Activated effector memory CD4-positive, alpha-beta T cell treated with anti-CD3 and anti-CD28 coated beads, Interleukin-2, amount 50 U/mL, for 16 hours (primary cell): ENCODE measurements around the gene CMYA5.

ENCODE experiments used
- DNase-seq: peaks from one replicate; pipeline ENCODE4 v3.0.0-alpha.2; 2020

CMYA5 gene

GRCh38 chr5:79800979-79801827 lies 111.6 kb downstream of the CMYA5 start:
- DNase-seq, result no peak

DNA sequence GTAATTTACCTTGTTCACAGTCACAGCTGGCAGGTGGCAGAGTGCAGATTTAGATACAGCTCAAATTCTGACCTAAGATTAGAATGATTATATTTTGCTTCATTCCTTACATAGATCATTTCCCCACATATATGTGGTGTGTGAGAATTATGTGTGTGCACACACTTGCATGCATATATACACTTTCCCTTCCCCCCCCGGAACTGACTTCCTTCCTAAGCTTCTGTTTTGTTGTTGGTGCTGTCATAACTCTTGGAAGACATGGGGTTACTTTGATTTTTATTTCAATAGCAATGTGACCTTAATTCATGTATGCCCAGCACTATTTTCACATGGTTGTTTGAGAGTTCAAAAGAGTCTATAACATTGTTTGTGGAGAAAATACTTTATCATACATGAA lies 112.8 kb downstream of the CMYA5 start:
- DNase-seq, result no peak

- no peak for DNase-seq
Observed at GRCh38 chr5:79803007-79803406, 113.4 kb downstream of the CMYA5 start.

GRCh38 chr5:79806741-79807140 lies 117.1 kb downstream of the CMYA5 start:
- no peak for DNase-seq

DNA sequence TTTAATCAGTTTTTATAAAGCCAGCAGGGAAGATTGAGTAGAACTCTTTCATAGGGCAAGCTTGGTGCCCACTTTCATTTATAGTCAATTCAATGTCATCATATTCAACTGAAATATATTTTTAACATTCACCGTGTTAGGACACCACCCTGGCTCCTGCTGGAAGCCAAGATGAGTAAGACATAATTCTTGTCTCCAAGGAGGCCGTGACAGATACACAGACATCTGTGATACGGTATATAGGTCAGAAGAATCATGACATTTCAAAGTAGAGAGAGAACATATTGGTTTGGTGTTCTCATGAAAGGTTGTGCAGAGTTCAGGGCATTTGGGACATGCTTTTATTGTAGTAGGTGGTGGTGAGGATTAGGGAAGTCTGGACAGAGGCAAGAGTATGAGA lies 120.1 kb downstream of the CMYA5 start:
- DNase-seq, result no peak

GRCh38 chr5:79811081-79811480 lies 121.4 kb downstream of the CMYA5 start:
- no peak for DNase-seq

- DNase-seq, result no peak
Observed at GRCh38 chr5:79811904-79812303, 122.3 kb downstream of the CMYA5 start.

DNA sequence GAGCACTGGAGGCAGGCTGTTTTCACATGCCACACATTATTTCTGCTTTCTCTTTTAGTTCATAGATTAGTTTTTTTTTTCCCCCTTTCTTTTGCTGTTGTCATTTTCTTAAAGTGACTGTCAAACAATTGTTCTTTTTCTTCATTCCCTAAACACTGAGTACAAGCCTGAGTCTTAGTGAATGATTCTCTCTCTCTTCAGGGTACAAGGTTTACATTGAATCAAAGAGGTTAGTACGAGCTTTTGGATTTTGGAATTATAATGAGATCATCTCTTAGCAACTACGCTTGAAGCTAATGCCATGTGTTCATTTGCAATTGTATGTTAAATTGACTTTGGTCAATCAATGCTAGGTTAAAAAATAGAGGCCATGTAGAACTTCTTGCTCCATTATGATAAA lies 125.1 kb downstream of the CMYA5 start:
- DNase-seq, result no peak

GRCh38 chr5:79816014-79816413 lies 126.4 kb downstream of the CMYA5 start:
- no peak for DNase-seq

- DNase-seq, result no peak
Observed at GRCh38 chr5:79820648-79821047, 131.0 kb downstream of the CMYA5 start.

- no peak for DNase-seq
Observed at GRCh38 chr5:79824444-79824843, 134.8 kb downstream of the CMYA5 start.

DNA sequence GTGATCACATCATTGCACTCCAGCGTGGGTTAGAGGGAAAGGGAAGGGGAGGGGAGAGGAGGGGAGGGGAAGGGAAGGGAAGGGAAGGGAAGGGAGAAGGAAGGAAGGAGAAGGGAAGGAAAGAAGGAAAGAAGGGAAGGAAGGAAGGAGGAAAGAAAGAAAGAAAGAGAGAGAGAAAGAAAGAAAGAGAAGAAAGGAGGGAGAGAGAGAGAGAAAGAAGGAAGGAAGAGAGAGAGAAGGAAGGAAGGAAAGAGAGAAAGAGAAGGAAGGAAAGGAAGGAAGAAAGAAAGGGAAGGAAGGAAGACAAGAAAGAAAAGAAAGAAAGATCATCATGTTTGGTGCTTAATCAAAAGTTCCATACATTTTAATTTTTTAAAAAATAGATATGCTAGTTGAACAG lies 136.2 kb downstream of the CMYA5 start:
- no peak for DNase-seq

DNA sequence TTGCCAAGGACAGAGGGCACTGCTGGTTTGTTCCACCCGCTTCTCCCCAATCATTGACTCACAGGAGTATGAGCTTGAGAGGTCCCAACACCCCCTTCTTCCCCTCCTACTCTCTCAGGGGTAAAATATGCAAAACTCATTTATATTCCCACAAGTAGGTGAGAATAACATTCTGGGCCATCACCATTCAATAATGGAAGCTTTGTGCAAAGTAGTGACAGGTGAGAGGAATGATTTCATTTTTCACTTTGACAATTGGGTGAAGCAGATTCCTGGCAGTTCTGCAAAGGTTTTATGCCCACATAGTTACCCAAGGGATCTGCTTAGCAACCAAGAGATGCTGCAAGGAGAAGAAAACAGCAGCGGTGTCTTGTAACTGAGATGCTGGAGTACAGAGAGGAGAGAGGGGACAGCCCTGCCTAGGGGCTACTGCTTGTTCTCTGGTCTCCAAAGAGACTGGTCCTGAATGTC lies 137.6 kb downstream of the CMYA5 start:
- no peak for DNase-seq

GRCh38 chr5:79829260-79829659 lies 139.6 kb downstream of the CMYA5 start:
- no peak for DNase-seq

DNA sequence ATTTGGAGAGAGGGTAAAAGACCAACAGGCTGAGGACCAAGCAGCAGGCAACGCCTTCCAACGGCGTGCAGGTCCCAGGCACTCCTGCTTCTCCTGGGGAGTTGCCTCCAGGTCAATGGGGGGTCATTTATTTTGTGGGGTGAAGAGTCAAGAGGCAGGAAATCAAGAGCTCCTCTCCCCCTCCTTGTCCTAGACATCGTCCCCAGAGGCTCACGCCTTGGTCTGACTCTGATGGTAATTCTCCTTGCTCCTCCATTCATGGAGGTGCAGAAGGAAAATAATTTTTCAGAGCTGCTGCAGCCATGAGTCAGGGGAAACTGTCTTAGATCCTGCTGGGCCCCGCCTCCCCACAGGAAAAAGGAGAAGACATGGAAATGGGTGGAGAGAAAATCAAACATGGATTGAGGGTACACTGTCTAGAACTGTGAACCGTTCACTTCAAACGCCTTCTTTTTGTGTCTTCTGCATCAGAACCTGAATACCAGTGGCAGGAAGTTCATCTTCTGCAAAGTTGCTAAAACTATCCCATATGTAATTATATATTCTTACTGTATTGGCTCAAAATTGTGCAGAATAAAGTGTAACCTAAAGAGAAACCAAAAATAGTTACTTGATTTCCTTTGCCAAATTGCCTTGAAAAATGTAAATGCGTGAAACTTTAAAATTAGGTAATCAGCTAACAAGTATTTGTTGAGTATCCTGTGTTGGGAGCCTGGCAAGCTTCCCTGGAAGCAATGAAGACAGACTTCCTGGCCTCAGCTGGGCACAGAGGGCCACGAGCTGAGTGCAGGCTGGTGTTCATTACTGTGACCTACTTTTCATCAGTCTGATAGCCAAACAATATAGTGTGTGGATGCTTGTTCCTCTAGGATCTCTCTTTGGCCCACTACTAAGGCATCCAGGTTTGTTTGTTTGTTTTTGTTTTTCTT lies 142.0 kb downstream of the CMYA5 start:
- DNase-seq, result no peak

DNA sequence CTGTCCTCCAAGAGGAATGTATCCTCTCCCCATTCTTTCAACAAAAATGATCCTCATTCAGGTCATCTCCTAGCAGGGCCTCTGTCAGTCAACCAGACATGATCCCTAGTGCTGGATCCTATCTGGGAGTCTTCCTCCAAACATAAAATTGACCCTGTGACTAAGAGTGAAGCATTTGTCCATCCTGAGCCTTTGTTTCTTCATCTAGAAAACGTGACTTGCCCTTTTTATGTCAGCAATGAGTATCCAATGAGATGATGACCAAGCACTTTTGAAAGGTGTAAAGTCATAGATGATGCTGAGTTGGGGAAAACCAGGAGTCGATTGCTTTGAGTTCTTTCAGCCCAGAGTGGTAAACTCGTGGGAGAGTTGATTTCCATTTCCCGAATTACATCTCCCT lies 143.3 kb downstream of the CMYA5 start:
- no peak for DNase-seq

DNA sequence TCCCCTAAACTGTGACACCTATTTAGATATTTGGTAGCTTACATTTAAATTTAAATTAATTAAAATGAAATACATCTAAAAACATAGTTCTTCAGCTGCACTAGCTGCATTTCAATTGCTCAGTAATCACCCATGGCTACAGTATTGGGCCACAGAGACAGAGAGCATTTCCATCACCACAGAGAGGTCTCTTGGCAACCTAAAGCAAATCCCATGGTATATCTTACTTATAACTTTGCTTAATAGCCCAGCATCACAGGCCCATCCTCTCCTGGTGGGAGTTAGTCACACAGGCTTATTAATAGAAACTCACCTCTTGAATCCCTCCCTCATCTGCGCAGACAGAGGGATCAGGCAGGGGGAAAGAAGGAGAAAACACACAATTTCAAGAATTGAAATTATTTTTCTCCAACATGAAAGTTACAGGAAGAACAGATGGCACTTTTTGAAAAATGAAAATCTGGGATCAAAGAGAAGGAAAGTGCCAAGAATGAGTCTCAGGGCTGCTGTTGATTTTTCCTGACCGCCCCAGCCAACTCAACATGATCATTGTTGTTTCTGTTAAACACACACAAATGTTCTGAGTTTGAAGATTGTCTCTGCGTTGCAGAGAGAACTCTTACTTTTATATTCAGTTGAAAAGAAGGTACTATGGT lies 144.6 kb downstream of the CMYA5 start:
- no peak for DNase-seq

DNA sequence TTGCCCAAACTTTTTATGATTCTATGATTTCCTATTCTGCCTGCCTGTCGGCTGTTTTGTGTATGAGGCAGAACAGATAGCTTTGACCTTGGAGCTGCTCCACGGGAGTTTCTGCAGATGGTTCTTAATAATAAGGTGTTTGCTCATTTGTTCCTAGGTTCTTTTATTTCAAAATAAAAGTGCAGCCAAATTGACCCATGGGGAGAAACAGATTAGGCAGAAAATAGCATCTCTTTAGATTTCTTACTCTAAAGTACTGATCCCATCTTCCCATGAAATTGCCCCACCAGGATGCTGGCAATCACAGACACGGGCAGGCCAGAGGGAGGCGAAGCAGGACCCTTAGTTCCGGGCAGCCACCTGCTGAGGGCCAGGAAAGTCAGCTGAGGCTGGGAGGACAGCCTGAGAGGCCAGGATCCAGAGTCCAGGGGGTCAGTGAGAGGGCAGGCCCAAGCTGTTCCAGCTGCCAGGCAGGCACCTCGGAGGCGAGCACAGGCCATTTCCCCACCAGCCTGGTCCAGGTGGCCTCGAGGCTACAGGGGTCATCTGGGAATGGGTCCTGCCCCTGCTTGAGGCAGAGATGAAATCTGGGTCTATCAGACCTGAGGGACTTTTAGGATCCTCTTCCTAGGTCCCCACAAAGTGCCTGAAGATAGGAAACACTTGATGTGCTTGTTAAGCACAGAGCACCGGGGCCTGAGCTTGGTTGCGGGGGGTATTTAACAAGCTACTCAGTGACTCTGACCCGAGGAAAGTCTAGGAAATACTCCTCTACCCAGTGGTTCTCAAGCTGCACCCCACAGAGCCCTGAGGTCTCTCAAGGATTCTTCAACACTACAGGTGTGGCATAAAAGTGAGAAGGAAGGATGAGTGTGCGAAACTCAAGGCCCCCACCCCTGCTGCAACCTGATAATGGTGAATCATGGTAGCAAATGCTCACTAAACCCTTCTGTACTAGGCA lies 145.4 kb downstream of the CMYA5 start:
- DNase-seq, result no peak

DNA sequence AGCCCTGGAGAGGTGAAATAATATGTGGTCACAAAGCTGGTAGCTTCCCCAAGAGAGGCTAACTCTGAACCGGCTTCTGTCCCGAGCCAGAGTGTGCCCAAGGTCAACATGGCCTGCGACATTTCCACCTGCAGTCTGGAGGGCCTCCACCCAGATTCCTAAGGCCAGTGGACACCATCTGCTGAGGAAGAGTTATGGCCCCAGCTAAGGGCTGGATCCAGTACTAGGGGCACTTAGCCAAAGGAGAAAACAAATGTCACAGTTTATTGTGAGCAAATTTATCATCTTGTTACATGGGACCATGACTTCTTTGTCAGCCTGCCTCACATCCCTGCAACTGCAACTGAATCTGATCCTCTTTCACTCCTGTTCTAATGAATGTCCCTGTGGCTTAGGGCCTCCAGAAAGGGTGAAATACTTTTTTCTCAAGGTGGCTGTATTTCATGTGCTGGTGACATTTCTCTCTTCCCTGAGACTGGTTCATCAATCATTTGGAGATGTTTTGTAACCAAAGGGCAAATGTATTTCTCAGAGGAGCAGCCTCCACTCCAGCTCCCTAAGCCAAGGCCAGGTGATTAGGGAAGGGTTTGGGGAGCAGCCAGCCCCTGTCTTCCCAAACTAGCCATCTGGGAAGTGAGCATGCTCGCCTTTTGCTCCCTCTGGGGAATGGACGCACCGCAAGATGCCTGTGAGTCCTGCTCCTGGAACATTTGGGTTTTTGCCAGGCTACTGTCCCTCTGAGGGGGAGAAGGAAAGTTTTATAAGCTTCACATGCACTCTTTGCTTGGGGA lies 148.3 kb downstream of the CMYA5 start:
- DNase-seq, result no peak

DNA sequence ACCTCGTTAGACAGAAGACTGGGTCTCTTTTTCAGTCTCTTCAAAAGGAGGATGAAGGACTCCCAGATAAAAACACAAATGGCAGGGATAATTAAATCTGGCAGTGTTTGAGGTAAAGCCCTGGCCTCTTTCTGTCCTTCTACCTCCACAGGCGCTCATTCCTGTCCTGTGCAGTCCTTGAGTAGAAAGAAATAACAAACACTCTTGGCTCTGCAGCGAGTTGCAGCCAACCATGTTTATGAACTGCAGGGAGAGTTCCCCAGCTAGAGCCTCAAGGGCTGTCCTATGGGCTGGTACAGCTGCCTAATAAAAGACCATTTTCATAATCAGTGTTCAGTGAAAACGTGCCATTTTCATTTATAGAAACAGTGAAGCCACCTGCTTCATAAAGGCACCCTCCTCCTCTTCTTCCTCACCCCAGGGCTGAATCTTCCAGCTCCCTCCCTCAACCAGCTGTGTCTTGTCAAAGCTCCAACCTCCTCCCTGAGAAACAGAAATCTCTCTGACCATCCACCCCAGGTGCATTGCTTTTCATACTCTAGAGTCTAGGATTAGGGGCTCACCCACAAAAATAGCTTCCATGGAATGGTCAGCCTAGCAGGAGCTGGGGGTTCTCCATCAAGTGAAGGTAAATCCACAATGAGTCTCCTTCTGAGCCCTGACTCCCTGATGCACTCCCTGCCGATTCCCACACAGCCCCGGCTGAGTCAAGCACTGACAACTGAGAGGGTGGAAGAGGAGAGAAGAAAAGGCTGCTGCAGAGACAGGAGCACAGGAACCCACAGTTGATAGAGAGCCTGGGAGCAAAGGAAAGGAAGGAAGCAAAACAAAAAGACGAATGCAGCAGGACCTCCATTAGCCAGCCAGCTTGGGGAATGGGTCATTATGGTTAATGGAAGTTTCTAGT lies 150.7 kb downstream of the CMYA5 start:
- DNase-seq, result no peak
